Body of pancreas (tissue), 4 donors: ENCODE results near the gene SMIM44. TPM values are rescaled to one million over a fixed set of nuclear protein-coding genes. Genes with fewer than 3 reads are reported as not detected.
"Not testable (repeated sequence)": the region's sequence is repeated elsewhere in the genome, so short reads cannot be mapped to it uniquely, and the experiment has no call there.

Experiments used
- ATAC-seq: fragments of 150-250 bp; one replicate; pipeline ENCODE4 v1.9.1; 2016
- DNase-seq, 4 donors: peaks; one replicate each; pipeline ENCODE4 v3.0.0-alpha.2; 2019
- H3K27ac ChIP-seq, 4 donors: fragments of 200-600 bp; sonication (generic); 1 replicate in 3 of 4; 2 replicates in 1 of 4; pipeline versions ENCODE4 v1.5.1 to v1.6.1; 2016 to 2019; ENCODE audit warnings: mild to moderate bottlenecking in 1 of 4, mixed read lengths in 1 of 4, moderate library complexity in 1 of 4
- H3K27me3 ChIP-seq, 2 donors: fragments of 200-600 bp; sonication (generic); one replicate each; pipeline ENCODE4 v1.6.0; 2016; ENCODE audit warnings: mild to moderate bottlenecking in 1 of 2
- H3K36me3 ChIP-seq, 2 donors: fragments of 200-600 bp; sonication (generic); replicated peaks in 1 of 2; 2 replicates each; pipeline ENCODE4 v1.5.1; 2016; ENCODE audit warnings: low read depth in 2 of 2; ENCODE audit not compliant: insufficient read depth in 1 of 2
- H3K4me1 ChIP-seq: fragments of 200-600 bp; sonication (generic); one replicate; pipeline ENCODE4 v1.6.0; 2016
- H3K4me3 ChIP-seq, 2 donors: fragments of 200-600 bp; sonication (generic); 1 replicate in 1 of 2; 2 replicates in 1 of 2; pipeline ENCODE4 v1.5.1; 2016 to 2019
- H3K9me3 ChIP-seq, 3 donors: fragments of 200-600 bp; sonication (generic); 1 replicate in 2 of 3; 2 replicates in 1 of 3; pipeline ENCODE4 v1.5.1; 2016
- POLR2A ChIP-seq, 3 donors: fragments of 450-650 bp; IDR thresholded peaks; one replicate each; pipeline ENCODE4 v1.6.1; 2016; ENCODE audit warnings: antibody characterized with exemption in 3 of 3, mild to moderate bottlenecking in 2 of 3
- WGBS, 2 donors: methylation state at CpG; one replicate each; pipeline ENCODE4 v1.1.5; 2017; 5-methylcytosine and 5-hydroxymethylcytosine counted together
- intact Hi-C: fragments of 100-400 bp; cut with DNase I; formaldehyde crosslinking; loops from one replicate; pipeline ENCODE4 v1.15.1; 2023
- total RNA-seq, 2 donors: library from RNA; depleted of rRNA; stranded (reverse); fragments of >200 nt; gene quantifications; one replicate each; pipeline ENCODE4 v1.1.0, GENCODE V29; 2016
- TF ChIP-seq, protein P1 (sequence below), 7 experiments: fragments of 450-650 bp in 4 of 7; fragments of 200-600 bp in 3 of 7; sonication (generic) in 3 of 7; IDR thresholded peaks; one replicate each; pipeline ENCODE4 v1.5.1; 2016 to 2019; ENCODE audit warnings: antibody characterized with exemption in 7 of 7

The SMIM44 gene
- total RNA-seq, 2 donors from 2014 or later, result not detected

DNA sequence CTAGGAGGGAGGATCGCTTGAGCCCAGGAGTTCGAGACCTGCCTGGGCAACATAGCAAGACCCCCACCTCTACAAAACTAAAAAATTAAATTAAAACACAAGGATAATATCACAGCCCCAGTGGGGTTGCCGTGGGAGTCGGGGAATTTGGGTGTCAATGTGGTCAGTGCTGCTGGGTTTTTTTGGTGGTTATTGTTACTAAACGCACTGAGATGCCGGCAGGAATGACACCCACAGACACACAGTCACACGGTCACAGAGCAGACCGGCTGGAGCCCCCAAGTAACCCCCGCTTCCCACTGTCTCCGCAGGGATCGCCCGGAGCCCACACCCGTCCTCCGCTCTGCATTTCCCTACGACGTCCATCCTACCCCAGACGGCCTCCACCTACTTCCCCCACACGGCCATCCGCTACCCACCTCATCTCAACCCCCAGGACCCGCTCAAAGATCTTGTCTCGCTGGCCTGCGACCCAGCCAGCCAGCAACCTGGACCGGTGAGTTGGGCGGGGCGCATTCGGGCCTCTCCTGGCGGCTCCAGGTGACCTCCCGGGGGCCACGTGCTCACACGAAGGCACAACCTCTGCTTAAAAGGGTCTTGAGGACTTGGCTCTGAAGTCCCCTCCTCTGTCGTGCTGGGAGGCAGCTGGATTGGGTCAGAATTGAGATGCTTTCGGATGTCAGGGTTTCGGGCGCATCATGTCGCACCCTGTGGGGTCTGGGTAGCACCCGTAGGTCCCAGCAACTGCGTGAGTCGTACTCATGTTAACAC is 30.9 kb downstream of the SMIM44 start:
- TF ChIP-seq, protein P1, sequence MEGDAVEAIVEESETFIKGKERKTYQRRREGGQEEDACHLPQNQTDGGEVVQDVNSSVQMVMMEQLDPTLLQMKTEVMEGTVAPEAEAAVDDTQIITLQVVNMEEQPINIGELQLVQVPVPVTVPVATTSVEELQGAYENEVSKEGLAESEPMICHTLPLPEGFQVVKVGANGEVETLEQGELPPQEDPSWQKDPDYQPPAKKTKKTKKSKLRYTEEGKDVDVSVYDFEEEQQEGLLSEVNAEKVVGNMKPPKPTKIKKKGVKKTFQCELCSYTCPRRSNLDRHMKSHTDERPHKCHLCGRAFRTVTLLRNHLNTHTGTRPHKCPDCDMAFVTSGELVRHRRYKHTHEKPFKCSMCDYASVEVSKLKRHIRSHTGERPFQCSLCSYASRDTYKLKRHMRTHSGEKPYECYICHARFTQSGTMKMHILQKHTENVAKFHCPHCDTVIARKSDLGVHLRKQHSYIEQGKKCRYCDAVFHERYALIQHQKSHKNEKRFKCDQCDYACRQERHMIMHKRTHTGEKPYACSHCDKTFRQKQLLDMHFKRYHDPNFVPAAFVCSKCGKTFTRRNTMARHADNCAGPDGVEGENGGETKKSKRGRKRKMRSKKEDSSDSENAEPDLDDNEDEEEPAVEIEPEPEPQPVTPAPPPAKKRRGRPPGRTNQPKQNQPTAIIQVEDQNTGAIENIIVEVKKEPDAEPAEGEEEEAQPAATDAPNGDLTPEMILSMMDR (IDR thresholded peaks at IDR 0.05), result no peak
- TF ChIP-seq POLR2A (IDR thresholded peaks at IDR 0.05), result no peak
- 91 to 92% methylated on average over 30 to 34 of the region's 38 CpGs for WGBS, 2 donors
- no peaks in the 10 kb centered on the region for H3K4me1 ChIP-seq
- H3K27ac ChIP-seq, result no peak overlapping the region
- H3K27me3 ChIP-seq, result no peaks in the 10 kb centered on the region
- no peaks in the 10 kb centered on the region for H3K9me3 ChIP-seq
- peaks cover 26 to 36% of the 10 kb centered on the region in 2 donors for H3K36me3 ChIP-seq
- no peak overlapping the region for H3K4me3 ChIP-seq
- DNase-seq, result no peak
- intact Hi-C loops, result no loop called here
- ATAC-seq, result no peak

DNA sequence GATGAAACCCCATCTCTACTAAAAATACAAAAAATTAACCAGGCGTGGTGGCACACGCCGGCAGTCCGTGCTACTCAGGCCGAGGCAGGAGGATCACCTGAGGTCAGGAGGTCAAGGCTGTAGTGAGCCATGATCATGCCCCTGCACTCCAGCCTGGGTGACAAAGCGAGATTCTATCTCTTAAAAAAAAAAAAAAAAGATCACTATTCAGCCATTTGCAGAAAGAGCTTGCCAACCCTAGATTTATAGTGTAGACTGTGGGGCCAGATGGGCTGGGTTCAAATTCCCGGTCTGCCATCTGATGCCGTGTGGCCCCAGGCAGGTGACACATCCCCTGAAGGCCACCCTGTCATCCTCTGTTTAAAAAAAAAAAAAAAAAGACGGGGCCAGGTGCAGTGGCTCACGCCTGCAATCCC is 31.8 kb downstream of the SMIM44 start:
- WGBS, 2 donors, result 71 to 75% methylated on average over 10 of the region's 10 CpGs
- Histone ChIP-seq H3K36me3 (peaks cover 26 to 36% of the 10 kb centered on the region in 2 donors), H3K9me3 (no peaks in the 10 kb centered on the region), H3K4me1 (no peaks in the 10 kb centered on the region), H3K4me3 (no peak overlapping the region), H3K27me3 (no peaks in the 10 kb centered on the region), H3K27ac (peak overlapping the region; percentile 8 to 54 (median 40))
- TF ChIP-seq, protein P1 (IDR thresholded peaks at IDR 0.05), result no peak
- TF ChIP-seq POLR2A (IDR thresholded peaks at IDR 0.05), result no peak
- ATAC-seq, result no peak
- no peak for DNase-seq
- intact Hi-C loops, result no loop called here

DNA sequence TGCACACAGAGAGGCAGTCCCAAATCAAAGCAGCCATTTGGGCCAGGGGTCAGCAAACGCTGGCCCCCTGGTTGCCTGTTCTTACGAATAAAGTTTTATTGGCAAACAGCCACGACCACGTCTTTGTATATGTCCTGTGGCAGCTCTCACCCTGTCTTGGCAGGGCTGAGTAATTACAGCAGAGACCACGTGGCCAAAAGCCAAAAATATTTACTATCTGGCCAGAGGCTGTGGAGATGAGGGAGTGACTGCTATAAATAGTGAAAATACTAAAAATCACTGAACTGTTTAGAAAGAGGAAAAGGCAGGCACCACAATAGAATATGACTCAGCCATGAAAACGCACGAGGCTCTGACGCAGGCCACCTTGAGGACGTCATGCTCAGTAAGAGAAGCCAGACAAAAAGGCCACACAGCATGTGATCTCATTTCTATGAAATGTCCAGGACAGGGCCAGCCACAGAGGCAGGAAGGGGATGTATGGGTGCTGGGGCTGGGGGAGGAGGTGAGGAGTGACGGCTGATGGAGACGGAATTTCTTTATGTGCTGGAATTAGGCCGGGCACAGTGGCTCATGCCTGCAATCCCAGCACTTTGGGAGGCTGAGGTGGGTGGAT is 32.3 kb downstream of the SMIM44 start:
- Histone ChIP-seq H3K4me1 (no peaks in the 10 kb centered on the region), H3K36me3 (peaks cover 26 to 33% of the 10 kb centered on the region in 2 donors), H3K4me3 (no peak overlapping the region), H3K27ac (peak overlapping the region; percentile 8 to 54 (median 40)), H3K9me3 (no peaks in the 10 kb centered on the region), H3K27me3 (no peaks in the 10 kb centered on the region)
- peak; percentile 49 for ATAC-seq
- intact Hi-C loops, result no loop called here
- DNase-seq, result peak in 2 of 4 donors; percentile 53 to 70
- no peak for TF ChIP-seq POLR2A (IDR thresholded peaks at IDR 0.05)
- TF ChIP-seq, protein P1 (IDR thresholded peaks at IDR 0.05), result no peak
- WGBS, 2 donors, result 54 to 72% methylated on average over 12 of the region's 12 CpGs

DNA sequence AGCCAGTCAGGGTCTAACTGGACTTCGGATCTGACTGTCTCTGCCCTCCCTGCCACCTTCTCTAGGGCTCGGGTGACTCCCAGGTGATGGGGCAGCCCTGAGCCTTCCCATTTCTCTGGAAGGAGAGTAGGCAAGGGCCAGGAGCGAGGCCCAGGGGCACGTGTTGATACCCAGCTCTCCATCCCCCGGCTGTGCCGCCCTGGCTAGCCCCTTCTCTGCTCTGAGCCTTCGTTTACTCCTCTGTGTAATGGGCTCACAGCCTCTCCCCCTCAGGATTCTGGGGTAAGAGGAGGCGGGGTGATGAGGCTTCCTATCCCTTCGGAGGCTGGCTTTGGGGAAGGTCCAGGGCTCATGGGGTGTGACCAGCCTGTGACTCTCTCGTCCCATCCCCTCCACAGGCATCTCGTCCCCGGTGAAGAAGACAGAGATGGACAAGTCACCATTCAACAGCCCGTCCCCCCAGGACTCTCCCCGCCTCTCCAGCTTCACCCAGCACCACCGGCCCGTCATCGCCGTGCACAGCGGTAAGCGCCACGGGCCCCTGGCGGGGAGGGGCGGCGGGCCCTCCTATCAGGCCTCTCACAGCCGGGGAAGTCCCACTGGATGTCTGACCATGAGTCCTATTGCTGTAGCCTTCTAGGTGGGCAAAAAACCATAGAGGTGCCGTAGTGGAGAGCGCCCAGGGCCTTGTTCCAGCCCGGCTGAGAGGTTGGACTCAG is 34.5 kb downstream of the SMIM44 start:
- peaks cover 22 to 29% of the 10 kb centered on the region in 2 donors for H3K36me3 ChIP-seq
- TF ChIP-seq, protein P1 (IDR thresholded peaks at IDR 0.05), result no peak
- TF ChIP-seq POLR2A (IDR thresholded peaks at IDR 0.05), result no peak
- WGBS, 2 donors, result 92 to 93% methylated on average over 17 to 28 of the region's 28 CpGs
- no peaks in the 10 kb centered on the region for H3K9me3 ChIP-seq
- intact Hi-C loops, result no loop called here
- no peaks in the 10 kb centered on the region for H3K27me3 ChIP-seq
- H3K4me1 ChIP-seq, result no peaks in the 10 kb centered on the region
- DNase-seq (no peak), ATAC-seq (no peak)
- no peak overlapping the region for H3K27ac ChIP-seq
- H3K4me3 ChIP-seq, result no peak overlapping the region

DNA sequence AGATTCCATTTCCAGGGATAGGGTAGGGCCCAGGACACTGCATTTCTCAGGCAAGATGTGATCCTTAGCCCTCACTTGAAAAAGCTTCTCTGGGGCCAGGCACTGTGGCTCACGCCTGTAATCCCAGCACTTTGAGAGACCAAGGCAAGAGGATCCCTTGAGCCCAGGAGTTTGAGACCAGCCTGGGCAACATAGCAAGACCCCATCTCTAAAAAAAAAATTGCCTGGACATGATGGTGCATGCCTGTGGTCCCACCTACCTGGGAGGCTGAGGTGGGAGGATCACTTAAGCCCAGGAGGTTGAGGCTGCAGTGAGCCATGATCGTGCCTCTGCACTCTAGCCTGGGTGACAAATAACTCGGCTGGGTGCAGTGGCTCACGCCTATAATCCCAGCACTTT is 36.6 kb downstream of the SMIM44 start:
- H3K27ac ChIP-seq, H3K4me3 ChIP-seq, ATAC-seq, H3K4me1 ChIP-seq, H3K9me3 ChIP-seq, DNase-seq, intact Hi-C loops, H3K27me3 ChIP-seq: not testable (repeated sequence)
- 83% methylated on average over 4 of the region's 4 CpGs; no CpG with 5 or more reads in 1 of the 2 donors for WGBS, 2 donors
- H3K36me3 ChIP-seq, result peaks cover 9 to 17% of the 10 kb centered on the region in 2 donors
